Glomerular visceral epithelial cell (primary cell): ENCODE measurements around the gene METTL16.

Experiments
- DNase-seq: peaks from one replicate; pipeline ENCODE4 v3.0.0-alpha.2; 2016; ENCODE audit errors: extremely low spot score

Gene METTL16

DNA sequence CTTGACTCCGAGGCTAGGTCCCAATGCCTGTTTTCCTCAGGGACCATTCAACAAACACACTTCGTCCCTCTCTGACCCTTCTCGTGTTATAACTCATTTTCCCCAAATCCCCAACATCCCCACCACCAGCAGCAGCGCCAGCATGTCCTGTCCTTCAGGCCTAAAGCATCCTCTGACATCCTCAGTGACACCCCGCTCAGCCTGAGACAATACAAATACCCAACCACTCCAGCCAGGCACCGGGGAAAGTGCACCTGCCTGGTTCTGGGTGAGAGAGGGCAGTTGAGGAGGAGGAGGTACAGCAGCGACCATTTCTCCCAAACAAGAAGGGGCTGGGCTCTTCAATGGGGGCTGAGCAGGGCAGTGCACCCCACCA lies 115.5 kb downstream of the METTL16 start:
- DNase-seq, result no peak

DNA sequence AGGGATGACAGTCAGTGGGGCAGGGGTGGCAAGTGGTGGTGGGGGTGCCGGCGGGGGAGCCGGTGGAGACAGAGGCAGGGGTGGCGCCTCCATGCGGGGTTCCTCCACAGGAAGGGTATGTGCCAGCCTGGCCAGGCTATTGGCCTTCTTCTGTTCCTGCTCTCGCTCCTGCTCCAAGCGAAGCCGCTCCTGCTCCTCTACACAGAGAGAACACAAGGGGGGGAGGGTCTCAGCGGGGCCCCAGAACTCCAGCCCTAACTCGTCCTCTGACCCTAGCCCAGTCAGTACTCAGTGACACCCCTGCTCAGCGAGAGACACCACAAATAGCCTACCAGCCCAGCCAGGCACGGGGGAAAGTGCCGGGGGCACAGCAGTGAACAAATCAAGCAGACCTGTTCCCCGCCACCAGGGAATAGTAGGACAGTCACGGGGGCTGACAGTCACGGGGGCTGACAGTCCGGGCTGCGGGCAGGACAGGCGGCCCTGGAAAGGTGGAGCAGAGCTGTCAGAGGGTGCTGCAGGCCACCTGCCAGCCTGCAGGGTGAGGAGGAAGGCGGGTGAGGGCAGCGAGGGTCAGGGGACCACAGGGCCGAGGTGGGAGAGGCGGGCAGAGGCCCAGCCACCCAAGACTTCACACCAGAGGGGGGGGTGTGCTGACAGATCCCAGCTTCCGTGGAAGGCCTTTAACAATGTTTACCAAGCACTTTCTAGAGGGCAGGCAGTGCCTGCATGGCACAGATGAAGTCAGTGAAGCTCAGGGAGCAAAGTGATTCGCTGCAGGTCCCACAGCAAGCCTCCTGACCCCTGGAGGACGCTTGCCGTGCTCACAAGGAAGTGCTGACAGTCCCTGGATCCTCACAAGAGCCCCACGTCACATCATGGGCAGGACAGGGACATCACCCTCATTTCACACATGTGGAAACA lies 116.2 kb downstream of the METTL16 start:
- peak; percentile 42 for DNase-seq

DNA sequence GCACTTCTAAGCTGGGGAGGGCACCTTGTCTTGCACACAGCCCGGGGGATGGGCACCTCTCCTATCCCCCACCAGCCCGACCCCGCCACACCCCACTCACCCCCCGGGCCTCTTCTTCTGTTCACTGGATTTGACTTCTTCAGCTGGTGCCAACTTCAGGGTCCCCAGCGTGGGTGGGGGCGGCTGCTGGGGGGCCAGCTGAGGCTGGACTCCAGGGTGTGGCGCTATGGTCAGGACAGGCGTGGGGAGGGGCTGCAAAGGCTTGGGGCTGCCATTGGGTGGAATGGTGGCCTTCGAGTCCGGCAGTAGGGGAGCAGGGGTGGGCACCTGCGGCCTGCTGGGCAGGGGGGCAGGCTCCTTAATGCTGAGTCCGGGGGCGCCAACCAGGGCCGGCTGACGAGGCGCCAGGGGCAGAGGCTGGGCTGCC lies 116.9 kb downstream of the METTL16 start:
- no peak for DNase-seq

DNA sequence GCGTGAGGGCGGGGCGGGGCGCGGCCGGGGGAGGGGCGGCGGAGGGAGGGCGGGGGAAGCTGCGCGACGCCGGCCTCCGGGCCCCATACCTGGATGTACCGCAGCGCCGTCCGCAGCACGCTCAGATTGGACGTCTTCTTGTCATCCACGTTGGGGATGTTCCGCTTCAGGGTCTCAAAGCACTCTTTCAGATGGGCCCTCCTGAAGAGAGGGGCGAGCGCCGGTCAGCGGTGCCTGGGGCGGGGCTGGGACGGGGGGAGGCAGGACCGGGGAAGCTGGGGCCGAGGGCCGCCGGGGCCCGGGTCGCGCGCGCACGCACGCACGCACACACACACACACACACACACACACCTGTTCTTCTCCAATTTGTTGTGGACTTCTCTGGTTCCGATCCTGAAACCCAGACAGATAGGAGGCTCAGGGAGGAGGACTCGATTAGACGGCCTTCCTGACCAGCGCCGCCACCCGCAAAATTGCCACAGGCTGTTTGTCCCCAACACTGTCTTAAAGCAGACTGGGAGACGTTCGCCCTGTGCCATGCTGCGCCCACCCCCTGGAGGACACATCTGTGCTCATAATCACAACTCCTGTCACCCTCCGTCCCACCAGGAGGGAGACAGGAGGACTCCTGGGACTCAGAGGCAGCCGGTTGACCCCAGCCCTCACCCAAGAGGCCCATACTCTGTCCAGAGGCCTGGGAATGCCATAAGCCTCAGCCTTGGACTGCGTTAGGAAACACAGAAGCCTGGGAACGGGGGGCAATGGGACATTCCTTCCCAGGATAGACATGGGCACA lies 117.5 kb downstream of the METTL16 start:
- no peak for DNase-seq

GRCh38 chr17:2393174-2393953 lies 118.3 kb downstream of the METTL16 start:
- DNase-seq, result peak; percentile 91

GRCh38 chr17:2392252-2393173 lies 119.2 kb downstream of the METTL16 start:
- peak; percentile 98 for DNase-seq

GRCh38 chr17:2391597-2392251 lies 120.0 kb downstream of the METTL16 start:
- DNase-seq, result no peak

- no peak for DNase-seq
Observed at GRCh38 chr17:2390199-2390836, 121.4 kb downstream of the METTL16 start.

DNA sequence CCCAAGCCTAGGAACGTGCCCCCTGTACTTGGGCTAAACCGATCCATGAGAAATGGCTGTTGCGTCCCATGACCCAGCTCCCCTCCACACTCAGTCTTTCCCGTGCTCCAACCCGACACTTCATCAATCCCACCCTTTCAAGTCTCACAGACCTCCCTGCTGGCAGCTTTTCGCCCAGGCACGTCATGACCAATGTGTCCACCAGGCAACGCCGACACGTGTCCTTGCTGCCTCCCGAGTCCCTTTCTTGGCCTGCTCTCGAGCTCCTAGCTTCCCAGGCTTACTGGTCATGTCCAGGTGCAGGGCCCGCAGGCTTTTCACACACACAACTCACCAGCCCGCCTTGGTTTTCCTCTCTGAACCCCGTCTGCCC lies 123.0 kb downstream of the METTL16 start:
- DNase-seq, result no peak

DNA sequence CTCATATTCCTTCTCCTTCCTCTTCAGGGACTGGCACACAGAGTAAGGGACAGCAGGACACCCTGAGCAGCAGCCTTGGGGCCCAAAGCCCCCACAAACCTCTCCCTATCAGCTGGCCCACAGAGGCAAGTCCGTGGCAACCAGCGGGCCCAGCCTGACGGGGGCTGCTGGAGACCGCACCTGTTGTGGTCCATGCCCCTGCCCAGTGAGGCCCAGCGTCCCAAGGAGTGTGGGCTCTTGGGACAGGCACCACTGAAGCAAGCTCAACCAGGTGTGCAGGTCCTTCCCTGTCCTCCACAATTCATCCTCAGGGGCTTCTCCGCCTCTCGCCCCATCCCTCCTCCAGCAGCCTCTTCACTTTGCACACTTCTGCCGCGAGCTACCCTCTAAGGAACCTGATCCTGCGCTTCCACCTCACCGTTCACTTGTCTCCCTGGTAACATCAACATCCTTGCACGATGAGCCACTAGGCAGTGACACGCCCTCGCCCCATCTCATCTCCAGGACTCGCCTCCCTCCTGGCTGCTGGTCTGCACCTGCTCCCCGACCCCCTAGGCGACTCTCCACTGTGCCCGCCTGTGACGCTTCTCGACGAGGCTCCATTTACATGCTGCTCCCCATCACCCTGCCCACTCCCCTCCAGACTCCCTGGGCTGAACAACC lies 123.5 kb downstream of the METTL16 start:
- DNase-seq, result no peak

DNA sequence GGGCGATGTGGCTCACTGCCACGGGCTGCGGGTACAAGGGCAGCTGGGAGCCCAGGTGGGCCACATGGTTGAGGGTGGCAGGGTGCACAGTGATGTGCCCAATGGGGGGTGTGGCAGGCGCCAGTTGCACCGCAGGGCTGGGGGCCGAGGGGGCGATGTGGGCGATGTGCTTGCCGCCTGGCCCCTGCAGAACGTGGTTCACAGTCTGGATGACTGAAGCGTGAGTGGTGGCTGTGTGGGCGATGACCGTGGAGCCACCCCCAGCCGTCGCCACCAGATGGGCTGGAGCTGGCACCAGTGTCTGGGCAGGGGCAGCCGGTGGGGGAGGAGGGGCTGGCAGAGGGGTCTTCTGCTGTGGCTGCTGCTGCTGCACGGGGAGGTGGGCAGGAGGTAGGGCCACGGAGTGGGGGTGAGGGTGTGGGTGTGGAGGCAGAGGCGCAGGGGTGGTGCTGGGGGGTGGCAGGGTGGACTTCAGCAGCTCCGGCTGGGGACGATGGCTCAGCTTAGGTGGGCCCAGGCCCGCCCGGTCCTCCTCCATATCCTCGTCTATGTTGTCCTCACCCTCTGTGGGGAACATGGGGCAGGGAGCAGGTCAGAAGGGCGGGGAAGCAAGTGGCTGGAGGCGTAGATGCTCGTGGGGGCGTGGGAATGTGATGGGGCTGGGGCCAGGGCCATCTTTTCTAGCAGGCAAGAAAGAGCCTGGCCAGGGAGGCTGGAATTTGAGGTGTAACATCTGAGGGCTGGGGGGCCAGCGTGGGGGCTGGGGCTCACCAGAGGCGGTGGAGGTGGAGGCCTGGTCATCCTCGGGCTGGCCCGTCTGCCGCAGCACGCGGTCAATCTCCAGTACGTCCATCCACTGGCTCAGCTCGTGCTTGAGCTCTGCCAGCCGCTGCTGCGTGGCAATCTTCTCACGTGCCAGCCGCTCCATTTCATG lies 124.3 kb downstream of the METTL16 start:
- DNase-seq, result no peak

- DNase-seq, result no peak
Observed at GRCh38 chr17:2386400-2387085, 125.1 kb downstream of the METTL16 start.

GRCh38 chr17:2385240-2386210 lies 126.2 kb downstream of the METTL16 start:
- no peak for DNase-seq

DNA sequence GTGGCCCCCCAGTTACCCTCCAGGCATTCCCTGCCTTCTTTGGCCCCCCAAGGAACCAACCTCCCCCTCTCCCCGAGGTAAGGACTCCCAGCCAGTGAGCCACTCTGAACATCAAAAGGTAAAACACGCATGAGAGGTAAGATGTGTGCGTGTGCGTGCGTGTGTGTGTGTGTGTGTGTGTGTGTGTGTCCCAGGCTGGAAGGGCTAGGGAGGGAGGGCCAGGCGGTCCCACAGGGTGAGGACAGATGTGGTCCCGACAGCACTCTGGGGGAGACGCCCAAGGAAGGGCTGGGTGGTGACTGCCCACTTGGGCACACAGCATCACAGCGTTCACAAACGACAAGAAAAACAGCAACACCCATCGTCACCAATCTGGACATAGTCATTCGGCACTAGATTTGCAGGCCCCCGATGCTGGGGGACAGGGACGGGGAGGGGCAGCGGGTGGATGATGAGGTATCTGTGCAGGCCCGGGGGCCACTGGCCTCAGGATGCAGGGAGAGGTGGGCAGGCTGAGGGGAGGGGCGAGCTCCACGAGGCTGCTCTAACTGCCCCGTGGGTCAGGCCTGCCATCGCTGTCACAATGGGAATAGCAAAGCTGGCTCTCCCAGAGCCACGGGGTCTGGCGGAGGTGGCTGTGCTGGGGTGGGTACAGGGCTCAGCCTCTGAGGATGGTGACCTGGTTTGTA lies 127.1 kb downstream of the METTL16 start:
- DNase-seq, result no peak

DNA sequence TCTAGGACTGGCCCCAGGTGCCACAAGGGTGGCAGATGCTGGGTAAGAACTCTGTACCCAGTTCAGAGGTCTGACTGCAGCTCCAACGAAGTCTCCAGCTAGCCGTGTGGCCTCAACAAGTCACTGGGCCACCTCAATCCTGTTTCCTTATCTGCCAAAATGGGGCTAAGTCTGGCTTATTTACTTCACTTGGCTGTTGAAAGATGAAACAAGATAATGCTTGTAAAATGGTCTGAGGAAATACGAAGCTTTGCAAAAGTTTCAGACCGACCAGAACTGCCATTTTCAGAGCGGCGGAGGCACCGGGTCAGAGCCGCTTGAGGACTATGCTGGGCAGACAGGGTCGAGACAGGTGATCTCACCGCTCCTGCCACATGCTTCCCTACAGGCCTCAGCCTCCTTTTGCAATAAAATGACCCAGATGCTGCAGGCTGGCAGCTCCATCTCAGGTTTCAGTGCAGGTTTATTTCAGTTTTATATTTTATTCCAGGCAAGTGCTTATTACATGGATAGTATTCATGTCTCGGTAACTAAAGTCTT lies 128.0 kb downstream of the METTL16 start:
- DNase-seq, result no peak
